ENCODE data around the gene NT5C1A.

Gene NT5C1A

DNA sequence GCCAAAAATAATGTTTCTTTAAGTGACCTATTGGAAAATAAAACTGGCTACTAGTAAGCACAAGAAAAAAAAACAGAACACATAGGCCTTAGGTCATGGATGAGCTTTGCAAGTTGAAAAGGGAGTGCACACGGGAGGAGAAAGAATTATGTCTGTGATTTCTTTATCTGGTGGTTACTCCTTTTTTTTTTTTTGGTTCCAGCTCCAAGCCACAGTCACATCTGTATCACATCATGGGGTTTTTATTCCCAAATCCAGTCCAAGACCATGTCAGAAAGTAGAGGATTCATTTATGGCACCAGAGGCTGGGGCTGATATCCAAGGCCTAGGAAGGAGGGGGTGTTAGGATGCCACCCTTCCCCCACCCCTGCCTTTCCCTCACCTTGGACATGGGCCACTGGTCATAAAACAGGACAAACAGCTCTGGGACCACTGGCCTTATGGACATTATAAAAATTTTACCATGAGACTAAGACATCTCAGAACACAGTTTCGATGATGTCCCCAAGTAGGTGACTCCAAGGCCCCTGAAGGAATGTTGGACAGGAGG is 22.2 kb downstream of the NT5C1A start:
- Histone ChIP-seq H3K4me1 (ENCODE audit: control insufficient read depth in 2 of 2, insufficient read depth in 1 of 2, low read depth in 1 of 2, low read length in 2 of 2) (peaks cover 0 to 15% of the 10 kb centered on the region in 2 donors), H3K27ac (replicated peaks; ENCODE audit: low read length) (no peak overlapping the region), H2AK5ac (ENCODE audit: low read depth, low read length) (no peak overlapping the region), H2AFZ (ENCODE audit: low read length) (no peak overlapping the region), H2BK12ac (ENCODE audit: low read length) (no peak overlapping the region), H3K9me3 (replicated peaks in 1 of 2; ENCODE audit: control insufficient read depth in 2 of 2, insufficient read depth in 1 of 2, low read depth in 1 of 2, low read length in 2 of 2) (no peaks in the 10 kb centered on the region), H3K4ac (ENCODE audit: low read length) (no peak overlapping the region), H3K23ac (ENCODE audit: low read depth, low read length, poor library complexity) (no peak overlapping the region), H4K8ac (ENCODE audit: low read depth, low read length) (no peak overlapping the region), H3K27me3 (ENCODE audit: control insufficient read depth in 3 of 3, insufficient read depth in 3 of 3, low read depth in 1 of 3, low read length in 3 of 3) (peaks cover 0 to 33% (median 0%) of the 10 kb centered on the region in 3 experiments), H2BK15ac (ENCODE audit: low read length) (no peak overlapping the region), H3K14ac (ENCODE audit: low read length) (no peak overlapping the region), H4K91ac (ENCODE audit: low read depth, low read length, poor library complexity) (no peak overlapping the region), H3K18ac (ENCODE audit: low read length) (no peak overlapping the region), H2BK120ac (ENCODE audit: low read depth, low read length) (no peak overlapping the region), H3K79me1 (ENCODE audit: low read depth, low read length) (no peaks in the 10 kb centered on the region), H3K4me2 (ENCODE audit: insufficient read depth, low read length, poor library complexity, severe bottlenecking) (no peak overlapping the region), H3K9ac (ENCODE audit: low read depth, low read length, poor library complexity) (no peak overlapping the region), H3K4me3 (ENCODE audit: low read length in 2 of 2) (no peak overlapping the region), H3K36me3 (replicated peaks in 1 of 2; ENCODE audit: control insufficient read depth in 2 of 2, insufficient read depth in 2 of 2, low read length in 2 of 2) (no peaks in the 10 kb centered on the region), H2BK5ac (ENCODE audit: low read length) (no peak overlapping the region)
- WGBS, 2 donors (ENCODE audit: extremely low coverage in 2 of 2, insufficient read length in 2 of 2, insufficient replicate concordance in 1 of 2) = no CpG with 5 or more reads among the region's 2 CpGs
- no peak for DNase-seq (ENCODE audit: low spot score)

GRCh38 chr1:39648496-39648895 is 23.4 kb downstream of the NT5C1A start:
- Histone ChIP-seq H3K79me1 (ENCODE audit: low read depth, low read length) (no peaks in the 10 kb centered on the region), H3K4me2 (ENCODE audit: insufficient read depth, low read length, poor library complexity, severe bottlenecking) (no peak overlapping the region), H3K4me3 (ENCODE audit: low read length in 2 of 2) (no peak overlapping the region), H4K91ac (ENCODE audit: low read depth, low read length, poor library complexity) (no peak overlapping the region), H3K23ac (ENCODE audit: low read depth, low read length, poor library complexity) (no peak overlapping the region), H3K4me1 (ENCODE audit: control insufficient read depth in 2 of 2, insufficient read depth in 1 of 2, low read depth in 1 of 2, low read length in 2 of 2) (peaks cover 0 to 15% of the 10 kb centered on the region in 2 donors), H3K18ac (ENCODE audit: low read length) (no peak overlapping the region), H2AFZ (ENCODE audit: low read length) (no peak overlapping the region), H3K9ac (ENCODE audit: low read depth, low read length, poor library complexity) (no peak overlapping the region), H2BK120ac (ENCODE audit: low read depth, low read length) (no peak overlapping the region), H2BK5ac (ENCODE audit: low read length) (no peak overlapping the region), H2AK5ac (ENCODE audit: low read depth, low read length) (no peak overlapping the region), H3K14ac (ENCODE audit: low read length) (no peak overlapping the region), H4K8ac (ENCODE audit: low read depth, low read length) (no peak overlapping the region), H2BK12ac (ENCODE audit: low read length) (no peak overlapping the region), H3K36me3 (replicated peaks in 1 of 2; ENCODE audit: control insufficient read depth in 2 of 2, insufficient read depth in 2 of 2, low read length in 2 of 2) (no peaks in the 10 kb centered on the region), H3K27ac (replicated peaks; ENCODE audit: low read length) (no peak overlapping the region), H3K9me3 (replicated peaks in 1 of 2; ENCODE audit: control insufficient read depth in 2 of 2, insufficient read depth in 1 of 2, low read depth in 1 of 2, low read length in 2 of 2) (no peaks in the 10 kb centered on the region), H3K27me3 (ENCODE audit: control insufficient read depth in 3 of 3, insufficient read depth in 3 of 3, low read depth in 1 of 3, low read length in 3 of 3) (peaks cover 0 to 30% (median 0%) of the 10 kb centered on the region in 3 experiments), H3K4ac (ENCODE audit: low read length) (no peak overlapping the region), H2BK15ac (ENCODE audit: low read length) (no peak overlapping the region)
- WGBS, 2 donors (ENCODE audit: extremely low coverage in 2 of 2, insufficient read length in 2 of 2, insufficient replicate concordance in 1 of 2) = no CpG with 5 or more reads among the region's 2 CpGs
- no peak for DNase-seq (ENCODE audit: low spot score)

DNA sequence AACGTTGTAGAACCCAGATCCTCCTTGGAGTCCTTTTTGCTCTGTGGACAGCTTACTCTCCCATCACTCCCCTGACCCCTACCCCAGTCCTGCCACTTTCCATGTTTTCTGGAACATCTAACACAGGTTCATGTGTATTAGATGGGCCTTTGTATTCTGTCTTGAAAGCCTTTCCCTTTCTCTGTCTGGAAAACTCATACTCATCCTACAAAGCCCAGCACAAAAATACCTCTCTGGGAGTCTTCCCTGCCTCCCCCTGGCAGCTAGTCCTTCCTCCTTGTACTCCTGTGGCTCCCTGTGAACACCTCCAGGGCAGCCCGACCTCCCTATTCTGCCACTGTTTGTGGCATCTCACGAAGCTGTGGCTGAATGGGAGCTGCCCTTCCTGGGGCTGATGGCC is 24.7 kb downstream of the NT5C1A start:
- no peak overlapping the region for H3K9ac ChIP-seq (ENCODE audit: low read depth, low read length, poor library complexity)
- peaks cover 0 to 38% (median 0%) of the 10 kb centered on the region in 3 experiments for H3K27me3 ChIP-seq (ENCODE audit: control insufficient read depth in 3 of 3, insufficient read depth in 3 of 3, low read depth in 1 of 3, low read length in 3 of 3)

GRCh38 chr1:39646232-39647081 is 25.4 kb downstream of the NT5C1A start:
- H2BK12ac ChIP-seq (ENCODE audit: low read length) = peak overlapping the region; percentile 91
- H3K9me3 ChIP-seq (replicated peaks in 1 of 2; ENCODE audit: control insufficient read depth in 2 of 2, insufficient read depth in 1 of 2, low read depth in 1 of 2, low read length in 2 of 2) = no peaks in the 10 kb centered on the region
- H2AK5ac ChIP-seq (ENCODE audit: low read depth, low read length) = no peak overlapping the region
- H4K8ac ChIP-seq (ENCODE audit: low read depth, low read length) = no peak overlapping the region
- H3K18ac ChIP-seq (ENCODE audit: low read length) = peak overlapping the region; percentile 92
- H2AFZ ChIP-seq (ENCODE audit: low read length) = peak overlapping the region; percentile 64
- peak; percentile 30 for DNase-seq (ENCODE audit: low spot score)
- H3K23ac ChIP-seq (ENCODE audit: low read depth, low read length, poor library complexity) = peak overlapping the region; percentile 21
- no peak overlapping the region for H3K4ac ChIP-seq (ENCODE audit: low read length)
- peak overlapping the region; percentile 16 for H3K9ac ChIP-seq (ENCODE audit: low read depth, low read length, poor library complexity)
- H2BK120ac ChIP-seq (ENCODE audit: low read depth, low read length) = no peak overlapping the region
- H3K36me3 ChIP-seq (replicated peaks in 1 of 2; ENCODE audit: control insufficient read depth in 2 of 2, insufficient read depth in 2 of 2, low read length in 2 of 2) = no peaks in the 10 kb centered on the region
- peaks cover 0 to 43% (median 0%) of the 10 kb centered on the region in 3 experiments for H3K27me3 ChIP-seq (ENCODE audit: control insufficient read depth in 3 of 3, insufficient read depth in 3 of 3, low read depth in 1 of 3, low read length in 3 of 3)
- no peak overlapping the region for H3K4me3 ChIP-seq (ENCODE audit: low read length in 2 of 2)
- peak overlapping the region; percentile 41 for H4K91ac ChIP-seq (ENCODE audit: low read depth, low read length, poor library complexity)
- H3K79me1 ChIP-seq (ENCODE audit: low read depth, low read length) = no peaks in the 10 kb centered on the region
- no peak overlapping the region for H3K14ac ChIP-seq (ENCODE audit: low read length)
- peaks cover 0 to 15% of the 10 kb centered on the region in 2 donors for H3K4me1 ChIP-seq (ENCODE audit: control insufficient read depth in 2 of 2, insufficient read depth in 1 of 2, low read depth in 1 of 2, low read length in 2 of 2)
- no CpG with 5 or more reads among the region's 12 CpGs for WGBS, 2 donors (ENCODE audit: extremely low coverage in 2 of 2, insufficient read length in 2 of 2, insufficient replicate concordance in 1 of 2)
- H3K4me2 ChIP-seq (ENCODE audit: insufficient read depth, low read length, poor library complexity, severe bottlenecking) = no peak overlapping the region
- no peak overlapping the region for H2BK5ac ChIP-seq (ENCODE audit: low read length)
- H3K27ac ChIP-seq (replicated peaks; ENCODE audit: low read length) = peak overlapping the region; percentile 73
- H2BK15ac ChIP-seq (ENCODE audit: low read length) = peak overlapping the region; percentile 68

More for the DNA sequence above, 24.7 kb downstream of the NT5C1A start:
- H2BK120ac ChIP-seq (ENCODE audit: low read depth, low read length) = no peak overlapping the region
- H3K23ac ChIP-seq (ENCODE audit: low read depth, low read length, poor library complexity) = no peak overlapping the region
- no peaks in the 10 kb centered on the region for H3K9me3 ChIP-seq (replicated peaks in 1 of 2; ENCODE audit: control insufficient read depth in 2 of 2, insufficient read depth in 1 of 2, low read depth in 1 of 2, low read length in 2 of 2)
- WGBS, 2 donors (ENCODE audit: extremely low coverage in 2 of 2, insufficient read length in 2 of 2, insufficient replicate concordance in 1 of 2) = no CpG with 5 or more reads among the region's 3 CpGs
- H3K4ac ChIP-seq (ENCODE audit: low read length) = no peak overlapping the region
- peak overlapping the region; percentile 73 for H3K18ac ChIP-seq (ENCODE audit: low read length)
- no peak overlapping the region for H3K27ac ChIP-seq (replicated peaks; ENCODE audit: low read length)
- no peaks in the 10 kb centered on the region for H3K79me1 ChIP-seq (ENCODE audit: low read depth, low read length)
- no peak for DNase-seq (ENCODE audit: low spot score)
- H2BK15ac ChIP-seq (ENCODE audit: low read length) = peak overlapping the region; percentile 92
- no peak overlapping the region for H3K14ac ChIP-seq (ENCODE audit: low read length)
- peak overlapping the region; percentile 89 for H4K8ac ChIP-seq (ENCODE audit: low read depth, low read length)
- H2BK12ac ChIP-seq (ENCODE audit: low read length) = no peak overlapping the region
- no peak overlapping the region for H2BK5ac ChIP-seq (ENCODE audit: low read length)
- H3K4me3 ChIP-seq (ENCODE audit: low read length in 2 of 2) = no peak overlapping the region
- peaks cover 0 to 15% of the 10 kb centered on the region in 2 donors for H3K4me1 ChIP-seq (ENCODE audit: control insufficient read depth in 2 of 2, insufficient read depth in 1 of 2, low read depth in 1 of 2, low read length in 2 of 2)
- no peaks in the 10 kb centered on the region for H3K36me3 ChIP-seq (replicated peaks in 1 of 2; ENCODE audit: control insufficient read depth in 2 of 2, insufficient read depth in 2 of 2, low read length in 2 of 2)
- H2AFZ ChIP-seq (ENCODE audit: low read length) = no peak overlapping the region
- no peak overlapping the region for H4K91ac ChIP-seq (ENCODE audit: low read depth, low read length, poor library complexity)
- no peak overlapping the region for H2AK5ac ChIP-seq (ENCODE audit: low read depth, low read length)
- H3K4me2 ChIP-seq (ENCODE audit: insufficient read depth, low read length, poor library complexity, severe bottlenecking) = no peak overlapping the region
